ENCODE data around the gene MRPL18.

The MRPL18 gene

GRCh38 chr6:159844737-159845645 is 54.7 kb downstream of the MRPL18 start:
- no peak for DNase-seq (ENCODE audit: low read depth)
